ENCODE measurements around the gene CACNA1F. TPM values are rescaled to one million over a fixed set of nuclear protein-coding genes. Genes with fewer than 3 reads are reported as not detected.

CACNA1F gene
- total RNA-seq, 1 experiment from 2014 or later: not detected

DNA sequence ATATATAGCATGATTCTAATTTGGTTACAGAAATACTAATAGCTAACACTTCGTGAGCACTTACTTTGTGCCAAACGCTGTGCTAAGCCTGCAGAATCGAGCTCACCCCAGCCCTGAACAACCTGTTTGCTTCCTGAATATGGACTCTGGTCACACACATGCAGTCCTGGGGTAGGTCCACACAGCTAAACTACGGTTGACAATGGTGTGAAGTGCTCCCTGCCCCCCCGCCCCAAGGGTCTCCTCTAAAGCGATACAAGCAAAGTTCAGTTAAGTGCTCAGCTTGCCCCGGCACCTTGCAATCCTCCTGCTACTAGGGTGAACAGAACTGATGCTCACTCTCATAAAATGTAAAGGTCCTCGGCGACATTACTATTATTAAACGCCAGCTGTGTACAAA lies 30.5 kb upstream of the CACNA1F start:
- DNase-seq (ENCODE audit: low read depth, low spot score): no peak
- in situ Hi-C loops (cut with HindIII; ENCODE audit: low pct_unique_long_range_greater_than_20kb, low sequenced_read_pairs): no loop called here

DNA sequence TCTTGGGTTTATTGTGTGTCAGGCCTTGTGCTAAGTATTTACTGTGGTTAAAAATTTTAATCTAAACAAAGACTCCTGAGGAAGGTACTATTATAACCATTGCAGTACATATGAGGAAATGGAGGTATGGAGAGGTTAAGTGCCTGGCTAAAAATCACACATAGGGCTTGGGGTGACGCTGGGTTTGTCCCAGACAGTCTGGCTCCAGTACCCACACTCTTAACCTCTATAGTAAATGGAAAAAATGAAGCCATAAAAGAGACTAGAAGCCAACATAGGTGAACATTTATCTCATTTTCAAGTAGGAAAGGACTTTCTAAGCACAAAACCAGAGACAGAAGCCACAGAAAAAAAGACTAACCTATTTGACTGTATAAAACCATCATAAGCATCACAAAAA lies 29.5 kb upstream of the CACNA1F start:
- Histone ChIP-seq H3K4me3 (ENCODE audit: low read depth in 2 of 2, low read length in 2 of 2) (no peak overlapping the region), H3K4me1 (ENCODE audit: control insufficient read depth, insufficient read depth, low read length) (no peaks in the 10 kb centered on the region), H3K9me3 (ENCODE audit: control insufficient read depth, insufficient read depth, low read depth, low read length) (no peaks in the 10 kb centered on the region), H3K36me3 (ENCODE audit: control insufficient read depth, insufficient read depth, low read length) (no peaks in the 10 kb centered on the region), H3K27ac (ENCODE audit: low read length) (no peak overlapping the region), H3K27me3 (ENCODE audit: control insufficient read depth, insufficient read depth, low read length) (no peaks in the 10 kb centered on the region)
- ATAC-seq: no peak
- TF ChIP-seq POLR2AphosphoS5 (IDR thresholded peaks at IDR 0.05; ENCODE audit: low read depth, low read length): no peak
- no peak for TF ChIP-seq SIN3A (IDR thresholded peaks at IDR 0.05; ENCODE audit: borderline replicate concordance, insufficient read depth, low read depth, low read length)
- TF ChIP-seq, protein P1, sequence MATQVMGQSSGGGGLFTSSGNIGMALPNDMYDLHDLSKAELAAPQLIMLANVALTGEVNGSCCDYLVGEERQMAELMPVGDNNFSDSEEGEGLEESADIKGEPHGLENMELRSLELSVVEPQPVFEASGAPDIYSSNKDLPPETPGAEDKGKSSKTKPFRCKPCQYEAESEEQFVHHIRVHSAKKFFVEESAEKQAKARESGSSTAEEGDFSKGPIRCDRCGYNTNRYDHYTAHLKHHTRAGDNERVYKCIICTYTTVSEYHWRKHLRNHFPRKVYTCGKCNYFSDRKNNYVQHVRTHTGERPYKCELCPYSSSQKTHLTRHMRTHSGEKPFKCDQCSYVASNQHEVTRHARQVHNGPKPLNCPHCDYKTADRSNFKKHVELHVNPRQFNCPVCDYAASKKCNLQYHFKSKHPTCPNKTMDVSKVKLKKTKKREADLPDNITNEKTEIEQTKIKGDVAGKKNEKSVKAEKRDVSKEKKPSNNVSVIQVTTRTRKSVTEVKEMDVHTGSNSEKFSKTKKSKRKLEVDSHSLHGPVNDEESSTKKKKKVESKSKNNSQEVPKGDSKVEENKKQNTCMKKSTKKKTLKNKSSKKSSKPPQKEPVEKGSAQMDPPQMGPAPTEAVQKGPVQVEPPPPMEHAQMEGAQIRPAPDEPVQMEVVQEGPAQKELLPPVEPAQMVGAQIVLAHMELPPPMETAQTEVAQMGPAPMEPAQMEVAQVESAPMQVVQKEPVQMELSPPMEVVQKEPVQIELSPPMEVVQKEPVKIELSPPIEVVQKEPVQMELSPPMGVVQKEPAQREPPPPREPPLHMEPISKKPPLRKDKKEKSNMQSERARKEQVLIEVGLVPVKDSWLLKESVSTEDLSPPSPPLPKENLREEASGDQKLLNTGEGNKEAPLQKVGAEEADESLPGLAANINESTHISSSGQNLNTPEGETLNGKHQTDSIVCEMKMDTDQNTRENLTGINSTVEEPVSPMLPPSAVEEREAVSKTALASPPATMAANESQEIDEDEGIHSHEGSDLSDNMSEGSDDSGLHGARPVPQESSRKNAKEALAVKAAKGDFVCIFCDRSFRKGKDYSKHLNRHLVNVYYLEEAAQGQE (IDR thresholded peaks at IDR 0.05; ENCODE audit: insufficient read depth in 1 of 2, low read depth in 2 of 2, low read length in 1 of 2): no peak
- TF ChIP-seq TCF7L2 (IDR thresholded peaks at IDR 0.05; ENCODE audit: low read depth, low read length): no peak
- TF ChIP-seq, protein P2, sequence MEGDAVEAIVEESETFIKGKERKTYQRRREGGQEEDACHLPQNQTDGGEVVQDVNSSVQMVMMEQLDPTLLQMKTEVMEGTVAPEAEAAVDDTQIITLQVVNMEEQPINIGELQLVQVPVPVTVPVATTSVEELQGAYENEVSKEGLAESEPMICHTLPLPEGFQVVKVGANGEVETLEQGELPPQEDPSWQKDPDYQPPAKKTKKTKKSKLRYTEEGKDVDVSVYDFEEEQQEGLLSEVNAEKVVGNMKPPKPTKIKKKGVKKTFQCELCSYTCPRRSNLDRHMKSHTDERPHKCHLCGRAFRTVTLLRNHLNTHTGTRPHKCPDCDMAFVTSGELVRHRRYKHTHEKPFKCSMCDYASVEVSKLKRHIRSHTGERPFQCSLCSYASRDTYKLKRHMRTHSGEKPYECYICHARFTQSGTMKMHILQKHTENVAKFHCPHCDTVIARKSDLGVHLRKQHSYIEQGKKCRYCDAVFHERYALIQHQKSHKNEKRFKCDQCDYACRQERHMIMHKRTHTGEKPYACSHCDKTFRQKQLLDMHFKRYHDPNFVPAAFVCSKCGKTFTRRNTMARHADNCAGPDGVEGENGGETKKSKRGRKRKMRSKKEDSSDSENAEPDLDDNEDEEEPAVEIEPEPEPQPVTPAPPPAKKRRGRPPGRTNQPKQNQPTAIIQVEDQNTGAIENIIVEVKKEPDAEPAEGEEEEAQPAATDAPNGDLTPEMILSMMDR (IDR thresholded peaks at IDR 0.05): no peak
- intact Hi-C loops (cut with micrococcal nuclease; ENCODE audit: unreplicated experiment): no loop called here
- BruUV-seq (replicated peaks): no TSS peak
- in situ Hi-C loops (cut with HindIII; ENCODE audit: low pct_unique_long_range_greater_than_20kb, low sequenced_read_pairs): no loop called here
- POLR2A ChIA-PET: no interaction called here
- CTCF ChIA-PET: no interaction called here
- no peak for DNase-seq (ENCODE audit: low read depth, low spot score)

More for the DNA sequence above, 30.5 kb upstream of the CACNA1F start:
- H3K27me3 ChIP-seq (ENCODE audit: control insufficient read depth, insufficient read depth, low read length): no peaks in the 10 kb centered on the region
- H3K4me1 ChIP-seq (ENCODE audit: control insufficient read depth, insufficient read depth, low read length): no peaks in the 10 kb centered on the region
- intact Hi-C loops (cut with micrococcal nuclease; ENCODE audit: unreplicated experiment): no loop called here
- H3K9me3 ChIP-seq (ENCODE audit: control insufficient read depth, insufficient read depth, low read depth, low read length): no peaks in the 10 kb centered on the region
- no peak overlapping the region for H3K4me3 ChIP-seq (ENCODE audit: low read depth in 2 of 2, low read length in 2 of 2)
- H3K27ac ChIP-seq (ENCODE audit: low read length): no peak overlapping the region
- CTCF ChIA-PET: no interaction called here
- POLR2A ChIA-PET: no interaction called here
- TF ChIP-seq POLR2AphosphoS5 (IDR thresholded peaks at IDR 0.05; ENCODE audit: low read depth, low read length): no peak
- TF ChIP-seq, protein P2 (IDR thresholded peaks at IDR 0.05): no peak
- TF ChIP-seq, protein P1 (IDR thresholded peaks at IDR 0.05; ENCODE audit: insufficient read depth in 1 of 2, low read depth in 2 of 2, low read length in 1 of 2): no peak
- no peak for TF ChIP-seq SIN3A (IDR thresholded peaks at IDR 0.05; ENCODE audit: borderline replicate concordance, insufficient read depth, low read depth, low read length)
- TF ChIP-seq TCF7L2 (IDR thresholded peaks at IDR 0.05; ENCODE audit: low read depth, low read length): no peak
- BruUV-seq (replicated peaks): no TSS peak
- H3K36me3 ChIP-seq (ENCODE audit: control insufficient read depth, insufficient read depth, low read length): no peaks in the 10 kb centered on the region
- no peak for ATAC-seq
